MM.1S (cell line): ENCODE measurements around the gene PRKCE.

Source experiments
- EZH2 ChIP-seq: fragments of 300-600 bp; sonication (generic); optimal IDR thresholded peaks from 2 replicates; pipeline ENCODE3; 2017; ENCODE audit warnings: low read depth, mild to moderate bottlenecking, antibody characterized with exemption, low read length, mixed read lengths
- TF ChIP-seq, protein P1 (sequence below): fragments of 300-600 bp; sonication (generic); IDR thresholded peaks from 2 replicates; pipeline ENCODE4 v1.5.1; 2016; ENCODE audit warnings: antibody characterized with exemption, low read length, mixed read lengths

GRCh38 chr2:45860136-45861121, 209.0 kb downstream of the PRKCE start:
- TF ChIP-seq, protein P1, sequence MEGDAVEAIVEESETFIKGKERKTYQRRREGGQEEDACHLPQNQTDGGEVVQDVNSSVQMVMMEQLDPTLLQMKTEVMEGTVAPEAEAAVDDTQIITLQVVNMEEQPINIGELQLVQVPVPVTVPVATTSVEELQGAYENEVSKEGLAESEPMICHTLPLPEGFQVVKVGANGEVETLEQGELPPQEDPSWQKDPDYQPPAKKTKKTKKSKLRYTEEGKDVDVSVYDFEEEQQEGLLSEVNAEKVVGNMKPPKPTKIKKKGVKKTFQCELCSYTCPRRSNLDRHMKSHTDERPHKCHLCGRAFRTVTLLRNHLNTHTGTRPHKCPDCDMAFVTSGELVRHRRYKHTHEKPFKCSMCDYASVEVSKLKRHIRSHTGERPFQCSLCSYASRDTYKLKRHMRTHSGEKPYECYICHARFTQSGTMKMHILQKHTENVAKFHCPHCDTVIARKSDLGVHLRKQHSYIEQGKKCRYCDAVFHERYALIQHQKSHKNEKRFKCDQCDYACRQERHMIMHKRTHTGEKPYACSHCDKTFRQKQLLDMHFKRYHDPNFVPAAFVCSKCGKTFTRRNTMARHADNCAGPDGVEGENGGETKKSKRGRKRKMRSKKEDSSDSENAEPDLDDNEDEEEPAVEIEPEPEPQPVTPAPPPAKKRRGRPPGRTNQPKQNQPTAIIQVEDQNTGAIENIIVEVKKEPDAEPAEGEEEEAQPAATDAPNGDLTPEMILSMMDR: no peak
- TF ChIP-seq EZH2: no peak
